ENCODE measurements around the gene ZNF20. TPM values are rescaled to one million over a fixed set of nuclear protein-coding genes. Genes with fewer than 3 reads are reported as not detected.
A peak's percentile ranks its signal among the peaks of the same experiment; 100 is the strongest.
"Not testable (repeated sequence)": the region's sequence is repeated elsewhere in the genome, so short reads cannot be mapped to it uniquely, and the experiment has no call there.

ZNF20 gene
- total RNA-seq, 1 donor from 2014 or later: 3.3 TPM

- no peaks in the 10 kb centered on the region for H3K36me3 ChIP-seq
- intact Hi-C loops (cut with DNase I): no loop called here
- no peak for DNase-seq
- H3K9me3 ChIP-seq: no peaks in the 10 kb centered on the region
- H3K4me1 ChIP-seq: peaks cover 7% of the 10 kb centered on the region
- peak overlapping the region; percentile 77 for H3K27ac ChIP-seq
- H3K27me3 ChIP-seq: no peaks in the 10 kb centered on the region
- peak overlapping the region; percentile 65 for H3K4me3 ChIP-seq
- TF ChIP-seq CTCF (IDR thresholded peaks at IDR 0.05): no peak
- ATAC-seq: no peak
Observed at GRCh38 chr19:12092956-12093355, 47.2 kb downstream of the ZNF20 start.

- peak overlapping the region; percentile 77 for H3K27ac ChIP-seq
Observed at GRCh38 chr19:12092065-12092867, 47.9 kb downstream of the ZNF20 start.

GRCh38 chr19:12090807-12091206, 49.3 kb downstream of the ZNF20 start:
- Histone ChIP-seq H3K4me1 (peaks cover 7% of the 10 kb centered on the region), H3K36me3 (no peaks in the 10 kb centered on the region), H3K4me3 (no peak overlapping the region), H3K27me3 (no peaks in the 10 kb centered on the region), H3K9me3 (no peaks in the 10 kb centered on the region), H3K27ac (no peak overlapping the region)
- ATAC-seq: peak; percentile 82
- DNase-seq: peak; percentile 81
- intact Hi-C loops (cut with DNase I): no loop called here
- peak; percentile 69 for TF ChIP-seq CTCF (IDR thresholded peaks at IDR 0.05)

More at GRCh38 chr19:12092065-12092867, 47.9 kb downstream of the ZNF20 start:
- H3K27me3 ChIP-seq: no peaks in the 10 kb centered on the region
- intact Hi-C loops (cut with DNase I): no loop called here
- DNase-seq (peak; percentile 94), ATAC-seq (peak; percentile 98)
- no peaks in the 10 kb centered on the region for H3K9me3 ChIP-seq
- H3K36me3 ChIP-seq: no peaks in the 10 kb centered on the region
- no peak for TF ChIP-seq CTCF (IDR thresholded peaks at IDR 0.05)
- peaks cover 7% of the 10 kb centered on the region for H3K4me1 ChIP-seq
- H3K4me3 ChIP-seq: peak overlapping the region; percentile 65

- H3K36me3 ChIP-seq: no peaks in the 10 kb centered on the region
- no peaks in the 10 kb centered on the region for H3K4me1 ChIP-seq
- H3K4me3 ChIP-seq: no peak overlapping the region
- no peak for TF ChIP-seq CTCF (IDR thresholded peaks at IDR 0.05)
- H3K9me3 ChIP-seq: peaks cover 13% of the 10 kb centered on the region
- DNase-seq: no peak
- no peak overlapping the region for H3K27ac ChIP-seq
- intact Hi-C loops (cut with DNase I): no loop called here
- ATAC-seq: no peak
- H3K27me3 ChIP-seq: no peaks in the 10 kb centered on the region
Observed at GRCh38 chr19:12085074-12085818, 54.9 kb downstream of the ZNF20 start.

- intact Hi-C loops (cut with DNase I); ATAC-seq; H3K27me3 ChIP-seq; DNase-seq; H3K4me1 ChIP-seq; H3K27ac ChIP-seq; H3K36me3 ChIP-seq; H3K4me3 ChIP-seq: not testable (repeated sequence)
- peaks cover 32% of the 10 kb centered on the region for H3K9me3 ChIP-seq
Observed at GRCh38 chr19:12083336-12083735, 56.8 kb downstream of the ZNF20 start.

Other genes with a start within 250 kb of the ZNF20 start
- 10.9 TPM for gene ZNF700, start 215.2 kb downstream of the ZNF20 start, total RNA-seq
- 5.2 TPM for gene ZNF763, start 175.3 kb downstream of the ZNF20 start, total RNA-seq
- 5.1 TPM for gene ZNF433, start 104.7 kb downstream of the ZNF20 start, total RNA-seq
- not detected for gene ZNF878, start 87.4 kb downstream of the ZNF20 start, total RNA-seq
- gene ZNF844, start 75.6 kb downstream of the ZNF20 start, total RNA-seq: 12.0 TPM
- gene ZNF625, start 16.4 kb upstream of the ZNF20 start, total RNA-seq: 8.5 TPM
- gene ZNF136, start 22.7 kb upstream of the ZNF20 start, total RNA-seq: 14.4 TPM
- gene ZNF44, start 154.5 kb upstream of the ZNF20 start, total RNA-seq: 12.6 TPM
- 4.2 TPM for gene ZNF563, start 193.3 kb upstream of the ZNF20 start, total RNA-seq
- 5.1 TPM for gene ZNF442, start 225.3 kb upstream of the ZNF20 start, total RNA-seq

All from upper lobe of right lung (tissue), 1 donor.